Endothelial cell (in vitro differentiated cells): Measurements from ENCODE around the gene SIX1. TPM values are rescaled to one million over a fixed set of nuclear protein-coding genes. Genes with fewer than 3 reads are reported as not detected.

Source experiments
- DNase-seq: peaks from one replicate; pipeline ENCODE4 v3.0.0; 2021; ENCODE audit warnings: low spot score
- H3K27ac Mint-ChIP-seq: one replicate; pipeline ENCODE4 v1.8.0; 2021; ENCODE audit warnings: mixed read lengths, inconsistent platforms; ENCODE audit not compliant: unreplicated experiment
- H3K27me3 Mint-ChIP-seq: one replicate; pipeline ENCODE4 v1.8.0; 2021; ENCODE audit warnings: mild to moderate bottlenecking, moderate library complexity, mixed read lengths, inconsistent platforms; ENCODE audit not compliant: unreplicated experiment
- H3K36me3 Mint-ChIP-seq: one replicate; pipeline ENCODE4 v1.8.0; 2021; ENCODE audit warnings: mild to moderate bottlenecking, low read depth, mixed read lengths, inconsistent platforms; ENCODE audit not compliant: unreplicated experiment
- H3K4me1 Mint-ChIP-seq: one replicate; pipeline ENCODE4 v1.8.0; 2021; ENCODE audit warnings: mild to moderate bottlenecking, mixed read lengths, inconsistent platforms; ENCODE audit not compliant: unreplicated experiment
- H3K4me3 Mint-ChIP-seq: one replicate; pipeline ENCODE4 v1.8.0; 2021; ENCODE audit warnings: mild to moderate bottlenecking, mixed read lengths, inconsistent platforms; ENCODE audit not compliant: unreplicated experiment
- H3K9me3 Mint-ChIP-seq: one replicate; pipeline ENCODE4 v1.8.0; 2021; ENCODE audit warnings: mixed read lengths, inconsistent platforms; ENCODE audit not compliant: unreplicated experiment
- total RNA-seq: library from RNA; stranded (reverse); fragmentation: NEBNext Ultra II Directional; extraction: Animal tissue kit (Norgen Biotek cat#: 25700); gene quantifications from one replicate; pipeline ENCODE4 v1.2.1, GENCODE V29; 2021; ENCODE audit not compliant: unreplicated experiment
- TF ChIP-seq, protein P1 (sequence below): fragments of 200-600 bp; sonication (generic); IDR thresholded peaks from one replicate; pipeline ENCODE4 v1.5.0; 2021; ENCODE audit warnings: antibody characterized with exemption; ENCODE audit not compliant: unreplicated experiment

SIX1 gene
- total RNA-seq, 1 donor from 2014 or later, result 0.41 TPM

DNA sequence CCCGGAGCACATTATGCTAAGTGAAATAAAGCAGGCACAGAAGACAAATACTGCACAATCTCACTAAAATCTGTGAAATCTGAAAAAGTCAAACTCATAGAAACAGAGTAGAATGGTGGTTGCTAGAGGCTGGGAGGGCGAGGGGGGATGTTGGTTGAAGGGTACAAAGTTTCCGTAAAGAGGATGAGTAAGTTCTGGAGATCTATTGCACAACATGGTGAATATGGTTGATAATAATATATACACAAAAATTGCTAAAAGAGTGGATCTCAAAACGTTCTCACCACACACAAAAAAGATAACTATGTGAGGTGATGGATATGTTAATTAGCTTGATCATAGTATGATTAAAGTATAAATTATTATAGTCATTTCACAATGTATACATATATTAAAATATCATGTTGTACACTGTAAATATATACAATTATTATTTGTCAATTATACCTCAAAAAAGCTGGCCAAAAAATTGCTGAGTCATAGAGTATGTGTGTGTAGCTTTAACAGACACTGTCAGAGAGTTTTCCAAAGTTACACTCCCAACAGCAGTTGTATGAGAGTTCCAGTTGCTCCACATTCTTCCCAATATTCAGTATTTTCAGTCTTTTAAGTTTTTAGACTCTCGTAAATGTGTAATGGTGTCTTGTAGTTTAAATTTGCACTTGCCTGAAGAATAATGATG is 19.3 kb upstream of the SIX1 start:
- TF ChIP-seq, protein P1, sequence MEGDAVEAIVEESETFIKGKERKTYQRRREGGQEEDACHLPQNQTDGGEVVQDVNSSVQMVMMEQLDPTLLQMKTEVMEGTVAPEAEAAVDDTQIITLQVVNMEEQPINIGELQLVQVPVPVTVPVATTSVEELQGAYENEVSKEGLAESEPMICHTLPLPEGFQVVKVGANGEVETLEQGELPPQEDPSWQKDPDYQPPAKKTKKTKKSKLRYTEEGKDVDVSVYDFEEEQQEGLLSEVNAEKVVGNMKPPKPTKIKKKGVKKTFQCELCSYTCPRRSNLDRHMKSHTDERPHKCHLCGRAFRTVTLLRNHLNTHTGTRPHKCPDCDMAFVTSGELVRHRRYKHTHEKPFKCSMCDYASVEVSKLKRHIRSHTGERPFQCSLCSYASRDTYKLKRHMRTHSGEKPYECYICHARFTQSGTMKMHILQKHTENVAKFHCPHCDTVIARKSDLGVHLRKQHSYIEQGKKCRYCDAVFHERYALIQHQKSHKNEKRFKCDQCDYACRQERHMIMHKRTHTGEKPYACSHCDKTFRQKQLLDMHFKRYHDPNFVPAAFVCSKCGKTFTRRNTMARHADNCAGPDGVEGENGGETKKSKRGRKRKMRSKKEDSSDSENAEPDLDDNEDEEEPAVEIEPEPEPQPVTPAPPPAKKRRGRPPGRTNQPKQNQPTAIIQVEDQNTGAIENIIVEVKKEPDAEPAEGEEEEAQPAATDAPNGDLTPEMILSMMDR, result no peak
- Mint-ChIP-seq H3K4me1 (no peaks in the 10 kb centered on the region), H3K27ac (no peak overlapping the region), H3K36me3 (no peaks in the 10 kb centered on the region), H3K27me3 (no peaks in the 10 kb centered on the region), H3K9me3 (no peaks in the 10 kb centered on the region), H3K4me3 (no peak overlapping the region)
- DNase-seq, result no peak

DNA sequence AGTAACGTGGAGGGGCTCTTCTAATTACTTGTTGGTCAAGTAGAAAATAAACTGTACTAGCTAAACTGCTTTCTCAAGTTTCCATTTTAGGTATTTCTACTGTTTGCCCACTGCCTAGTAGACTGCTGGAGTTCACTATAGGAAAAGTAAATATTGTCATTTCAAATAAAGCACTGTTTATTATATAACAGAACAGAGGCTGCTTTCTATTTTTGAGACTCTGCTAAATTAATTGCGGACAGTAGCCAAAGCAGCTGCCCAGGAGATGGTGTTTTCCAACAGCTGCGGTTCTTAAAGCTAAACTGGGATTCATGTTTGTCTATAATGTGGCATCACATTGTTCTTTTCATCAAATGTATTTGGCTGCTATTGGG is 15.9 kb upstream of the SIX1 start:
- no peaks in the 10 kb centered on the region for H3K36me3 Mint-ChIP-seq
- DNase-seq, result no peak
- no peaks in the 10 kb centered on the region for H3K4me1 Mint-ChIP-seq
- H3K27ac Mint-ChIP-seq, result no peak overlapping the region
- TF ChIP-seq, protein P1, result no peak
- H3K9me3 Mint-ChIP-seq, result no peaks in the 10 kb centered on the region
- peaks cover 1% of the 10 kb centered on the region for H3K27me3 Mint-ChIP-seq
- no peak overlapping the region for H3K4me3 Mint-ChIP-seq

- TF ChIP-seq, protein P1, result no peak
- no peak for DNase-seq
- no peak overlapping the region for H3K4me3 Mint-ChIP-seq
- H3K36me3 Mint-ChIP-seq, result no peaks in the 10 kb centered on the region
- H3K9me3 Mint-ChIP-seq, result no peaks in the 10 kb centered on the region
- H3K4me1 Mint-ChIP-seq, result peaks cover 3% of the 10 kb centered on the region
- peaks cover 4% of the 10 kb centered on the region for H3K27me3 Mint-ChIP-seq
- no peak overlapping the region for H3K27ac Mint-ChIP-seq
Observed at GRCh38 chr14:60662982-60663381, 13.7 kb upstream of the SIX1 start.

- no peak overlapping the region for H3K27ac Mint-ChIP-seq
- TF ChIP-seq, protein P1, result no peak
- no peak overlapping the region for H3K4me3 Mint-ChIP-seq
- no peak for DNase-seq
- peaks cover 10% of the 10 kb centered on the region for H3K27me3 Mint-ChIP-seq
- H3K9me3 Mint-ChIP-seq, result no peaks in the 10 kb centered on the region
- no peaks in the 10 kb centered on the region for H3K36me3 Mint-ChIP-seq
- peaks cover 10% of the 10 kb centered on the region for H3K4me1 Mint-ChIP-seq
Observed at GRCh38 chr14:60661721-60662120, 12.4 kb upstream of the SIX1 start.

GRCh38 chr14:60658909-60659585 is 9.8 kb upstream of the SIX1 start:
- H3K4me3 Mint-ChIP-seq, result no peak overlapping the region
- peaks cover 8% of the 10 kb centered on the region for H3K36me3 Mint-ChIP-seq
- no peak for DNase-seq
- H3K9me3 Mint-ChIP-seq, result no peaks in the 10 kb centered on the region
- TF ChIP-seq, protein P1, result no peak
- H3K4me1 Mint-ChIP-seq, result peaks cover 25% of the 10 kb centered on the region
- H3K27ac Mint-ChIP-seq, result no peak overlapping the region
- peaks cover 28% of the 10 kb centered on the region for H3K27me3 Mint-ChIP-seq
